Fibroblast of gingiva (primary cell): ENCODE measurements around the gene SLC7A8.

Experiments
- DNase-seq: peaks from one replicate; pipeline ENCODE4 v3.0.0-alpha.2; 2011; ENCODE audit warnings: low read depth

SLC7A8 gene

DNA sequence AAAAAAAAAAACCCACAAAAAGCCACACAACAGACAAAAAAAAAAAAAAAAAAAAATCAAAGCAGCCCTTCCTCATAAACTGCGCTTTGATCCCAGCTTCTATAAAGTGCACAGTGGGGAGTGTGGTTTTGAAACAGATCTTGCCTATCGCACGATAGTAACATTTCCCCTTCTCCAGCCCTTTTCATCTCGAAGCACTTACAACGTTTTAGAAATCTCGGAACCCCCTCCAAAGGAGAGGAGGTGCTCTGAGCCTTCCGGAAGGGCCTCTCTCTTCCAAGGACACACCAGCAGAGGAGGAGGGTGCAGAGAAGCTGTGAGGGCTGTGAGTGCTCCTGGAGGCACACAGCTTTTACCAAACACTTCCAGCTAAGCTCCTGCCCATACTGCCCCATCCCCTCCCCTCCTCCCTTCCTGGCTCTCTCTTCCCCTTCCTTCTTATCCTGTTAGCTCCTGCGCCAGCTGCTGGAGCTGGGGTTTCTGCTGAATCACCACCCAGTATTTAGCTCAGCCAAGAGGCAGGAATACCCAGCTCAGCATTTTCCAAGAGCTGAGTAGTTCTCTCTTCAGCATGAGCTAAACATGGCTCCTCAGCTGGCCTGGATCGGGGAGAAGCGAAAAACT, 28.4 kb downstream of the SLC7A8 start:
- DNase-seq, result peak; percentile 94

DNA sequence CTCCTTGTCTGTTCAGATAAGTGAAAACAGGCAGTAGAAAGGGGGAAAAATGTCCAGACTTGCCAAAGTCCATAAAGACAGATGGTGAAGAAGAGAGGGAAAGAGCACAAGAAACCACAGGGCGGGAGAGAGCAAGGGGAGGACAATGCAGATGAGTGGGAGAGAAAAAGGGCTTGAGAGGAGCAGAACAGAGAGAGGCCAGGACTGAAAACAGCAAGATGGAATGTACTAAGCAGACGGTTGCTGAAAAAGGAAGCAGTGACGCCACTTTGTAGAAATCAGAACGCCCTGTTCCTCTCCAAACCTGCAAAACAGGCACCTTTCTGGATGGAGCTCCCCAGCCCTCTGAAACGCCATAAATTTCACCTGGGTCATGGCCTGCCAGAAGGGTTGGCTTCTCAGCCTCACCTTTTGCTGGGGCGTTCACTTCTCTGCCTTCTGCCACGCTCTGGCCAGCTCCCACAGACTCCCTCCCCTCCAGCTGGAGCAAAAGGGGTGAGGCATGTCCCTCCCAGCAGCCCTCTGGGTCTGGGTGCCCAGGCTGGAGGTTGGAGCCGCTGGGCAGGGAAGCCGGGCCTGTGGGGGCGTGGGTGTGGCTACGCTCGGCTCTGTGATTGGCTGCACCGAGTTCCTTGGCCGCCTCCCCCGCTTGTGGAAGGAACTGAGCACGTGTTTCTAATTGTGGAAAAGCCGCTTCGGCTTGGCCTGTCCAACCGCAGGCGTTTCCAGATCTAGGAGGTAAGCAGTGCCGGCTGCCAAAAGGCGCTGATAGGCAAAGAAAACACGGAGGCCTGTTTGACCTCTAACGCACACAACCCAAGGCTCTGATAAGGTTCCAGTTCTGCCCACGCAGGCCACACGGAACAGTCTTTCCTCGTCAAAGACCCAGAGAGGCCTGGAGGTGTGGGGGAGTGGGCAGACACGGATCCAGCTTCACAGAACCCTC, 29.3 kb downstream of the SLC7A8 start:
- DNase-seq, result peak; percentile 89

DNA sequence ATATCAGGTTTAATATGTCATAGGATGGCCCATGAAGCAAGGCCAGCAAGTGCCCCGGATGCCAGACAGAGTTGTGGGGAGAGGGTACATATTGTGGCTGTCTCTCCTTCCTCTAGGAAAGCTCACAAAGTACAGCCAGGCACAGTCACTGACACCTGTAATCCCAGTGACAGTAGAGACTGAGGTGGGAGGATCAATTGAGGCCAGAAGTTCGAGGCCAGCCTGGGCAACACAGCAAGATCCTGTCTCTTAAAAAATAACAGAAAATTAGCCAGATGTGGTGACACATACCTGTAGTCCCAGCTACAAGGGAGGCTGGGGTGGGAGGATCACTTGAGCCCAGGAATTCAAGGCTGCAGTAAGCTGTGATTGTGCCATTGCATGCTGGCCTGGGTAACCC, 32.1 kb downstream of the SLC7A8 start:
- no peak for DNase-seq

DNA sequence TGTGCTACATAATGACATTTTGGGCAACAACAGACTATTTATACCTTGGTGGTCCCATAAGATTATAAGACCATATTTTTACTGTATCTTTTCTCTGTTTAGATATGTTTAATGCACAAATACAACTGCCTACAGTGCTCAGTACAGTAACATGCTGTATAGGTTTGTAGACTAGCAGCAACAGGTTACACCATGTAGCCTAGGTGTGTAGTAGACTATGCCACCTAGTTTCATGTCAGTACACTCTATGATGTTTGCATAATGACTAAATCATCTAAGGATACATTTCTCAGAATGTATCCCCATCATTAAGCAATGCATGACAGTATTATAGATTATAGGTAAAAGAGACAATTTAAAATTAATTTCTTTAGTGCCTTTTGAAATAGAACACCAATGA, 33.7 kb downstream of the SLC7A8 start:
- DNase-seq, result no peak

DNA sequence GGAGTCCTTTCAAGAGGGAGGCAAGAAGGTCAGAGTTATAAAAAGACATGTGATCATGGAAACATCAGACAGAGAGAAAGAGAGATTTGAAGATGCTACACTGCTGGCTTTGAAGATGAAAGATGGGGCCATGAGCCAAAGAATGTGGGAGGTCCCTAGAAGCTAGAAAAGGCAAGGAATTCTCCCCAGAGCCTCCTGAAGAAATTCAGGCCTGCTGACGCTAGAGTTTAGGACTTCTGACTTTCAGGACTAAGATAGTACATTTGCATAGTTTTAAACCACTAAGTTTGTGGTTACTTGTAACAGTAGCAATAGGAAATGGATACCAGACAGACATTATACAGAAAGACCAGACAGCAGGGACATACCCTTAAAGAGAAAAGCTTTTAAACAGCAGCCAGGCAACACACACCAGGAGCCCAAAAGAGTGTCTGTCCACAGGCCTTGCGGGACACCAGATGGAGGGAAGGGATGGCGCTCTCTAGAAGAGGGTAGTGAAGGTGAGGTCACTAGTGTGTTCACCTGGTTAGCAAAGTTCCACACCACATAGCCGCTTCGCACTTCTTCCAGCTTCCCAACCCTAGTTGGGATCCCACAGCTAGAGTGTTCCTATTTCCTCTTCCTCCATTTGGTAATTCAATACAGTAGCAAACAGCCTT, 34.7 kb downstream of the SLC7A8 start:
- peak; percentile 36 for DNase-seq

DNA sequence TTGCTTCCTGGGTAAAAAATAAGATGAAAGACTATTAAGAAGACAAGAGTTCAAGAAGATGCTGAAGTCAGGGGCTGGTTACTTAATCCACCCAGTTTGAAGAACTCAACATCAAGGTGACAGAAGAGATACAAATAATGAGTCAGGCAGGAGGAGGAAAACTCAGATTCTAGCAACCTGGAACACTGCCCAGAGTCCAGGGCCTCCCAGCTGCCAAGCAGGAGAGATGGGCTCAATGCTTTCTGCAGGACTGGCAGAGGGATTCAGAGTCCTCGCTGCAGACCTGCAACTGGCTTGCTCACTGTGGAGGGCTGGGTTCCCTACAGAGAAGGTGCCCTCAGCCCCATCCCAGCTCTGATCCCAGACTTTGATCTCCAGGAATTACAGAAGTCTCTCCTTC, 35.8 kb downstream of the SLC7A8 start:
- DNase-seq, result no peak

DNA sequence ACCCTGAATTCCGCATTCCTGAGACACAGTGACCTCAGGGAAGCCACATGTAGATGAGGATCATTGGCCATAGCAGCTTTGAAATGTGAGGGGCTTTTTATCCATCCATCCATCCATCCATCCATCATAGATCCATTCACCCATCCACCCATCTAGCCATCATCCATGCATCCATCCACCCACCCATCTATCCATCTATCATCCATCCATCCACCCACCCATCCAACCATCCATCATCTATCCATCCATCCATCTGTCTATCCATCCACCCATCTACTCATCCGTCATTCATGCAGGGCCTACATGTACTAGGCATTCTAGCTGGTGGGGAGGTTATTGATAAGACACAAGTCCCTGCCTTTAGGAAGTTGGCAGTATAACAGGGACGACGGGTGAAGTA, 36.5 kb downstream of the SLC7A8 start:
- no peak for DNase-seq

DNA sequence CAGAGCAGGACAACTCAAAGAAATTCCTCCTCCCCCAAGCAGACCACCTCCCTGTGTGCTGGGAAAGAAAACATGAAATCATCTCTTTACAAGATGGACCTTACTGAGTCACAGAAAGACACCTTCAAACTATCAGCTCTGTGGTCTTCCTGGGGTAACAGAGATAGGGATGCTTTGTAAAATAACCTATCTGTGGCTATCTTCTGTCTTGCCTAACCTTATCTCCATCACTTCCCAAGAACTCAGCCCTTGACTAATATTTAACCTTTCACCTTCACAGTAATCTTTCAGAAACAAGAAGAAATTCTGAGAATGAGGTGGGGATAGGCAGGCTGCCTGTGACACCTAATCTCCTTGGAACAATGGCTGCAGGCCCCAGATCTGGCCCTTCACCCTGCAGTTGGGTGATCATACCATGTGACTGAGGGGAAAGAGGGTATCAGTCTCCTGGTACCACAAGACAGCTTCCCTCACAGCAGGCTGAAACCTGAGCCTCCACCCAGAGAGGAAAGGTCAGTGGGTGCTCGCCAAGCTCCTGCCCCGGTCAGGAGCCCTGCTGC, 37.0 kb downstream of the SLC7A8 start:
- DNase-seq, result no peak

DNA sequence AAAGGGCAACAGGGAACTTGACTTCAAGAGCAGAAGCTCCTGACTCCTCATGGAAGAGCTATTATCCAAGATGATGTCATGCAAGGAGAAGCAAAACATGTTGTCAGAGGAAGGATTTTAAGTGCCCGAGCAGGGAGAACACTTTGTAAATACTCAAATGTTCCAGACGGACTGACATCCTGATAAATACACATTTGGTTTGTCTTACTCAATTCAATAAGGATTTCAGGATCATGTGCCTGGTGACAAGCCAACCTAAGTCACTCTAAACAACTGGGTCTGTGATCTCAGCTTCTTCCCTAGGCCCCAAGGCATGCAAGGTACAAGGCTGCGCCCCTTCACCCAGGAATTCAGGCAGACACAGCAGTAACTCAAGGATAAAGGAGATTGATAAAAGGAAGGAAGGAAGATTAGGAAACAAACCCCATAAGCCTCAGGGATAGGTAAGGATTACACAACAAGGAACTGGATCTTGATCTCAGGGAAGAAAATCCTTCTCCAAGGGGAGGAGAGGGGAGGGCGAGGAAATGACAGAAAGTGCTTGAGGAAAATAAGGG, 37.6 kb downstream of the SLC7A8 start:
- DNase-seq, result peak; percentile 31

DNA sequence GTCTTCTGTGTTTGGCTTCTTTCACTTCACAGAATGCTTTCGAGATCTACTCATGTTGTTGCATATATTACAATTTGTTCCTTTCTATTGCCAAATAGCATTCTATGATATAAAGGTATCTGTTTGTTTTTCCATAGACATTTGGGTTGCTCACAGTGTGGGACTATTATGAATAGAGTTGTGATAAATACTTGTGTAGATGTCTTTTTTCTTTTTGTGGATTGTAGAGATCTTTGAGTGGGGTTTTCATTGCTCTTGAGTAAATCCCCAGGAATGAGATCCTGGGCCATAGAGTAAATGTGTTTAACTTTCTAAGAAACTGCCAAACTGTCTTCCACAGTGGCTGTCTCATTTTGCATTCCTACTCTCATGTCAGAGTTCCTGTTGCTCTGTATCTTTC, 39.5 kb downstream of the SLC7A8 start:
- peak; percentile 19 for DNase-seq

DNA sequence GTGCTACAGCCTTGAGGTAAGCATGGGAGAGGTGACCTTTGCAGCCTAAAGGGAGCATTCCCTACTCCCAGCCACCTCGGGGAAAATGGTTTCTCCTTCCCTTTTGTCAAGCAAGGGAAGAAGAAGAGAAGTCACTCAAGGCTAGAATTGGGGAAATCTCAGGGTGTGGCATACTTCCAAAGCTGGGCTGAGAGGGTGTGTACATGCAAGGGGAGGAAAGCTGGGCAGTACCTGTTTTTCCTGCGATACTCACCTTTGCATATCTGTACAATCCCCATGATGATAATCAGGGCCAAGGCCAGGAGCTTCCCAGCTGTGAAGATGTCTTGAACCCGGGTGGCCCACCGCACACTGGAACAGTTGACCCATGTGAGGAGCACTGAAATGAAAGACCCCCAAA, 40.6 kb downstream of the SLC7A8 start:
- DNase-seq, result no peak

DNA sequence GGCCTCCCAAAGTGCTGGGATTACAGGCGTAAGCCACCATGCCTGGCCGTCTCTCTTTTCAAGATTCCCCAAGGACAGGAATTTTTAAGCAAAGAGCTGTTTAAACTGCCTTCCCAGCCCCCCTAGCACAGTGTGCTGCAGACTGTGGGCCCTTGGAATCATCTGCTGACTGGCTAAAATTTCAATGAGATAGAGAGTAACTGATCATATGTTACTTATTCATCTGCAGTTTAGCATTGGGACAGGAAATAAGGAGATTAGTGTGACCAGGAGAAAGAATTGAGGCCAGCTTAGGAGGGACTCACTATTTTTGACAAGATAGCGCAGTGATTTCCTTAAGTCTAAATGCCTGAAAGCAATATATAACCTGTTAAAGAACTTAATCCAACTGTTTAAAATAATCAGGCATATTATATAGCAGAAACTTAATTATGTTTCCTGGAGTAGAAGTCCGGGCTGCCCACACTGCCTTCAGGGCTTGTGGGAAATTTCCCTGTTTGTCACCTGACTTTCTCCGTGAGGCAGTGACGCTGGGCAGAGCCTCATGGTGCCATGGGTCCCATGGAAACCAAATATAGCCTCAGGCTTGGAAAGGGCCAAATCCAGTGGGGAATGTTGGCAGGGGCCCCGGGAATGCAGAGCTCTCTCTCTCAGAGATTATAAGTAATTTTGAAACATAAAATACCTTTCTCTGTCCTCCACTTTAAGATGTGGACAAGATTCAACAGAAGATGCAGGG, 41.6 kb downstream of the SLC7A8 start:
- peak; percentile 84 for DNase-seq

DNA sequence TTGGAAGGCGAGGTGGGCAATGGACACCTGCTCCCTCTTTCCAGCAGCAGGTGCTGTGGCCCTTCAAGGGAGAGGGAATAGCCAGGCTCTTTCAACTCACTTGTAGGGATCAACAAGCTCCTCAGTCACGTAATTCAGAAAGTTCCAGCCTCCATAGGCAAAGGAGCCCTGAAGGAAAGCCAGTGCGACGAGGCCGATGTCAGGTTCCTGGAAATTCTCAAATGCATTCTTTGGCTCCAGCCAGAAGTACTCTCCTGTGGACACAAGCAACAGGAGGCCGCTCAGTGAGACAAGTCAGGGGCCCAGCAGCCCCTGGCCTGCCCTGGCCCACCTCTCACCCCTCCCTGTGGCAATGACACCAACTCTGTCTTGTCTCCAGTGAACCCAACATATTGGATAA, 43.1 kb downstream of the SLC7A8 start:
- no peak for DNase-seq

DNA sequence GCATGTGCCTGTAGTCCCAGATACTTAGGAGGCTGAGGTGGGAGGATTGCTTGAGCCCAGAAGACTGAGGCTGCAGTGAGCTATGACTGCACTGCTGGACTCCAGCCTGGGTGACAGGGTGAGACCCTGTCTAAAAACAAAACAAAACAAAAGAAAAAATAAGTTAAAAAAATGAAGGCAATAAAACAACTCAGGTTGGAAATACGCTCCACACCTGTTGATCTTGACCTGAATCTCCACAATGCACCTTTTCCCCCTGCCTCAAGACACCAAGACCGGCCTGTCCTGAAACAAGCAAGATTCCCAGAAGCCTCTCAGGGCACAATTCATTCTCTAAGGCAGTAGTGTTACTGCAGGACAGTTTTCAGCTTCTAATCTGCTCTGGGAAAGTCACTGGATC, 43.6 kb downstream of the SLC7A8 start:
- DNase-seq, result no peak

DNA sequence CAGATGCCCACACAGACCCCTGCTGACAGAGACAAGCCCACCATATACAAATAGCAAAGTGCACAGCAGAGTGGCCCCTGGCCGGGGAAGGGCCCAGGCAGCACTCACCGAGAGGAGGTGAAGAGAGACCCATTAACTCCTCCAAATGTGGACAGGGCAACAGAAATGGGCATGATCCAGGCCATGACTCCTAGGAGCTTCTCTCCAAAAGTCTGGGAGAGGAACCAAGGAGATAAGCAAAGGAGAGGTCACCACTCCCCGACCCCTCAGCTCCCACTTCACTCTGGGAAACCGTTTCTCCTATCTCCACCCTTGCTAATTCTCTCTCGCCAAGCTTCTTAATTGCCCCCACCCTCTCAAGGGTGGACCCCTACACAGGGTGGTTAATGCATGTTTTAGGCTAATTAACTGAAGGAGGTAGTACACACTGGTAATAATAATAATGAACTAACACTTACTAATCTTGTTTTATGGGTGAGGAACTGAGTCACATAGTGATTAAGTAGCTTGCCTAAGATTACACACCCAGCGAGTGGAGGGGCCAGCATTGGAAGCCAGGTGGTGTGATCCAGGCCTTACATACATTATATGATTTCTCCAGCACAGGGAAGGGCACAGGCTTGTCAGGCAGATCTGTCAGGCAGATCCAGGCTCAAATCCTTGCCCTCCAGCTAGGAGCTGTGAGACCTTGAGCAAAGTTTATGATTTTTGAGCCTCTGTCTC, 45.5 kb downstream of the SLC7A8 start:
- no peak for DNase-seq

DNA sequence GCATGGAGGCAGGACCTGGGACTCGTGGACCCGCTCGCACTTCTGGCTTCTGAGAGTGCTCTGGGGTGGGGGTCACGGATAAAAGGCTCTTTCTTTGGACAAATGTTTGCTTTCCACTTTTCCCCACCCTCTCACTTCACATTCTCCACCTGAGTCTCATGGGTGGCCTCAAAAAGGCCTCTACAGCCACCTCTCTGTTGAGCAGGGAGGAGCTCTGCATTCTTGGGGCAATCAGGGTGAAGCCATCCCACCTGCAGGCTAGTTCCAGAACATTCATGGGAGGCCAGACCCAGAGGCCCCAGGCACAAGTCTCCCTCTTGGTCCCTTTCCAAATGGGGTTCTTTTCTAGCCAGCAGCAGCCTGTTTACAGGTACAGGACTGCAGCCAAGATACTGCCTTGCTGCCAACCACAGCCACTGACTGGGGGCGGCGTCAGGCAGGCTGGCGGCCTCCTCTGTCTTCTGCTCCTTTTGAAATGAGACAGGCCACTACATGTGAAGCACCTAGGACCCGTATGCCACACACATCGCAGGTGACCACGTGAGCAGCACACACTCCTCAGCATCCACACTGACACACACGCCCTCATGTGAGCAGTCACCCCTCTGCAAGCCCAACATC, 46.2 kb downstream of the SLC7A8 start:
- DNase-seq, result no peak

DNA sequence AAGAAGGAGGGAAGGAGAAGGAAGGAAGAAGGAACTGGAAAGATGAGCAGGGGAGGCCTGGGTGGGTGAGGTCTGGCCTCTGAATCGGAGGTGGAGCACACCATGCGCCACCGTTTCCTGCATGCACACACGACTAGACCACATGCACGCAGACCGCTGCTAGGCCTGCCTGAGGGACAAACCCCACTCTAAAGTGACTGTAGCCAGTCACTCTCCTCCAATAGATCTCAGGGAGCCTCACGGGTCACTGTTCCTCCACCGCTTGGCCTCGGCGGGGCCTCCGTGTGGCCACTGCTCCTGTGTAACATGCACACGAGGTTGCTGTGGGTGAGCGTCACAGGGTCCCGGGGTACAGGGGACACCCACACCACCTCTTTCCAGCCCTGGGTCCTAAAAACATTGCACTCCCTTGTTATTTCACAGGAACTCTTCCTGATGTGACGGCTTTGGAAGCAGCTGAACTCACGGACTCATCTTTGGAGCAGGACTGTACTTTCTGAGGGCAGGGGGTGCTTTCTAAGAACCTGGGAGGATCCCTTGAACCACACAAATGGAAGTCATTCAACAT, 46.8 kb downstream of the SLC7A8 start:
- DNase-seq, result no peak

DNA sequence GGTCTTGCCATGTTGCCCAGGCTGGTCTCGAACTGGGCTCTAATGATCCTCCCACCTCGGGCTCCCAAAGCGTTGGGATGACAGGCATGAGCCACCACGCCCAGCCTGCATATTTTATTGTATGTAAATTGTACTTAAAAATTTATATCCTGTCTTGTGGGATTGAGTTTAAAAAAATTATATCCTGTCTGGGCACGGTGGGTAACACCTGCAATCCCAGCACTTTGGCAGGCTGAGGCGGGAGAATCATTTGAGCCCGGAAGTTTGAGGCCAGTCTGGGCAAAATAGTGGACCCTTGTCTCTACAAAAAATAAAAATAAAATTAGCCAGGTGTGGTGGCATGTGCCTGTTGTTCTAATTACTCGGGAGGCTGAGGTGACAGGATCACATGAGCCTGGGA, 50.5 kb downstream of the SLC7A8 start:
- no peak for DNase-seq

DNA sequence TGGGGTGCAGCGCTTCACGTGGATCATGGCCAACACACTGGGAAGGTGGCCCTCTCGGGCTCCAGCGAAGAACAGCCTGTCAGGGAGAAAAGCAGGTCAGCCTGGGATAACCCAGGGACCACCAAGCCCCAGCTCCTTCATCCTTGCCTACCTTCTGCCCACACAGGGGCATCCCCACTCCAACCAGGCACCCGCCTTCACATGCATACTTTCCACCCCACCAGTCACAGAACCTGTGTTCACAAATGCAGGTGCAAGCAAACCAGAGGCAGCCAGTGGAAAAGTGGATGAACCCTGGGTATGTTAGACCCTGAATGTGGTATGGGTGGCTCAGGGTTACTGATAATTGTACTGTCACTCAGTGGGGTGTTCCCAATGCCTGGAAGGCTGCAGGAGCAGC, 52.0 kb downstream of the SLC7A8 start:
- no peak for DNase-seq

DNA sequence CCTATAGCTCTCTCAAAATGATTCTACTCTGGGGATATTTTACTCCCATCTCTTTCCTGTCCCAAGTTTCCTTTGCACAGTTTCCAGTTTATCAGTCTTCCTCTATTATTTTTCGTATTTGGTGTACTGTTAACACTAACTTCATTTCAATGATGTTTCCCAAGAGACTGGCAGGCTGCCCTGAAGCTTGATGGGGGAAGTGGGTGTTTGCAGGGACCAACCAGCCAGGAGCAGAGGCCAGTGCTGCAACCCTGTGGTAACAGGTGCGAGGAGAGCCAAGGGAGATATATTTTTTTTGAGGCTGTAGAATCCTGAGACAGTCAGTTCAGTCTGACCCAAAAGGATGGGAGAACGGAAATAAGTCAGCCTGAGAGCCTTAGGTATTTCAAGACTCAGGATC, 52.6 kb downstream of the SLC7A8 start:
- DNase-seq, result no peak
